HepG2 (cell line): ENCODE data around the gene PRSS12. TPM values are rescaled to one million over a fixed set of nuclear protein-coding genes. Genes with fewer than 3 reads are reported as not detected.

Experiments used
- ADNP ChIP-seq: sonication (generic); formaldehyde crosslinking; IDR thresholded peaks from 2 replicates; pipeline ENCODE4 v1.4.0; 2020; ENCODE audit warnings: missing genetic modification reagents
- CREBL2 ChIP-seq: sonication (generic); formaldehyde crosslinking; IDR thresholded peaks from 2 replicates; pipeline ENCODE4 v1.8.1; 2023; ENCODE audit warnings: missing genetic modification reagents, mild to moderate bottlenecking, borderline replicate concordance
- FLYWCH1 ChIP-seq: sonication (generic); formaldehyde crosslinking; IDR thresholded peaks from 2 replicates; pipeline ENCODE4 v1.8.1; 2023; ENCODE audit warnings: mild to moderate bottlenecking, missing genetic modification reagents
- FOXJ3 ChIP-seq: sonication (generic); formaldehyde crosslinking; IDR thresholded peaks from 2 replicates; pipeline ENCODE4 v1.4.0; 2020; ENCODE audit warnings: missing genetic modification reagents, mild to moderate bottlenecking, borderline replicate concordance
- GATAD2A ChIP-seq: IDR thresholded peaks from 2 replicates; pipeline ENCODE4 v1.6.1; 2016
- KLF6 ChIP-seq: IDR thresholded peaks from 2 replicates; pipeline ENCODE4 v1.8.0; 2016; ENCODE audit warnings: missing biosample characterization, missing genetic modification reagents
- NFAT5 ChIP-seq: sonication (generic); formaldehyde crosslinking; IDR thresholded peaks from 2 replicates; pipeline ENCODE4 v1.4.0; 2020; ENCODE audit warnings: missing genetic modification reagents
- POGZ ChIP-seq: sonication (generic); formaldehyde crosslinking; IDR thresholded peaks from 2 replicates; pipeline ENCODE4 v1.4.0; 2020; ENCODE audit warnings: mild to moderate bottlenecking, missing genetic modification reagents
- RXRA ChIP-seq: sonication (generic); formaldehyde crosslinking; IDR thresholded peaks from 2 replicates; pipeline ENCODE4 v1.5.1; 2020; ENCODE audit warnings: missing genetic modification reagents
- SATB2 ChIP-seq: sonication (generic); formaldehyde crosslinking; IDR thresholded peaks from 2 replicates; pipeline ENCODE4 v1.5.0; 2020; ENCODE audit warnings: missing genetic modification reagents
- THAP11 ChIP-seq: IDR thresholded peaks from 2 replicates; pipeline ENCODE4 v1.6.1; 2016; ENCODE audit warnings: missing biosample characterization, missing genetic modification reagents
- ZMAT5 ChIP-seq: sonication (generic); formaldehyde crosslinking; IDR thresholded peaks from 2 replicates; pipeline ENCODE4 v1.5.0; 2020; ENCODE audit warnings: mild to moderate bottlenecking, low read depth, missing genetic modification reagents, borderline replicate concordance
- ZNF207 ChIP-seq: fragments of 450-650 bp; IDR thresholded peaks from 2 replicates; pipeline ENCODE4 v1.6.1; 2016; ENCODE audit warnings: antibody characterized with exemption, borderline replicate concordance
- ZNF562 ChIP-seq: sonication (generic); formaldehyde crosslinking; IDR thresholded peaks from 2 replicates; pipeline ENCODE4 v1.8.0; 2022; ENCODE audit warnings: missing genetic modification reagents, borderline replicate concordance
- ZNF563 ChIP-seq: sonication (generic); formaldehyde crosslinking; IDR thresholded peaks from 2 replicates; pipeline ENCODE4 v1.8.0; 2022; ENCODE audit warnings: mild to moderate bottlenecking, moderate library complexity, missing genetic modification reagents
- ZNF569 ChIP-seq: sonication (generic); formaldehyde crosslinking; IDR thresholded peaks from 2 replicates; pipeline ENCODE4 v1.5.0; 2020; ENCODE audit warnings: mild to moderate bottlenecking, missing genetic modification reagents, moderate library complexity, borderline replicate concordance
- ZNF615 ChIP-seq: sonication (generic); formaldehyde crosslinking; IDR thresholded peaks from 2 replicates; pipeline ENCODE4 v1.5.0; 2020; ENCODE audit warnings: mild to moderate bottlenecking, missing genetic modification reagents, borderline replicate concordance
- ZNF720 ChIP-seq: sonication (generic); formaldehyde crosslinking; IDR thresholded peaks from 2 replicates; pipeline ENCODE4 v1.4.0; 2020; ENCODE audit warnings: missing genetic modification reagents
- ZNF891 ChIP-seq: sonication (generic); formaldehyde crosslinking; IDR thresholded peaks from 2 replicates; pipeline ENCODE4 v1.5.0; 2020; ENCODE audit warnings: mild to moderate bottlenecking, missing genetic modification reagents
- polyA plus RNA-seq, 8 experiments: library from polyadenylated mRNA; depleted of rRNA in 3 of 8; stranded (reverse) in 7 of 8; unstranded in 1 of 8; fragments of >200 nt; fragmentation: Illumina TruSeq in 4 of 8; extraction: Trizol in 4 of 8; gene quantifications; 2 replicates each; pipeline versions ENCODE4 v1.2.1 to v1.2.3, GENCODE V29; 2011 to 2016; ENCODE audit warnings: low read depth in 4 of 8, missing spikeins in 1 of 8, mixed read lengths in 1 of 8; ENCODE audit not compliant: insufficient read depth in 1 of 8
- total RNA-seq, 5 experiments: library from RNA; depleted of rRNA; stranded (reverse); fragments of >200 nt; fragmentation: Illumina TruSeq; extraction: Trizol; gene quantifications; 2 replicates each; pipeline ENCODE4 v1.2.3, GENCODE V29; 2016; ENCODE audit warnings: low read depth in 1 of 5
- TF ChIP-seq, protein P1 (sequence below): sonication (generic); formaldehyde crosslinking; IDR thresholded peaks from 2 replicates; pipeline ENCODE4 v1.8.1; 2022; ENCODE audit warnings: low read depth, mild to moderate bottlenecking, missing genetic modification reagents
- TF ChIP-seq, protein P2 (sequence below): sonication (generic); formaldehyde crosslinking; IDR thresholded peaks from 2 replicates; pipeline ENCODE4 v1.5.0; 2020; ENCODE audit warnings: missing genetic modification reagents

The PRSS12 gene
- total and polyA plus RNA-seq, 2 of the 13 experiments (the other 11 are each of a cell fraction or from before 2014, with no cell fraction given): 0.02 TPM; not detected in 1

- TF ChIP-seq, protein P1, sequence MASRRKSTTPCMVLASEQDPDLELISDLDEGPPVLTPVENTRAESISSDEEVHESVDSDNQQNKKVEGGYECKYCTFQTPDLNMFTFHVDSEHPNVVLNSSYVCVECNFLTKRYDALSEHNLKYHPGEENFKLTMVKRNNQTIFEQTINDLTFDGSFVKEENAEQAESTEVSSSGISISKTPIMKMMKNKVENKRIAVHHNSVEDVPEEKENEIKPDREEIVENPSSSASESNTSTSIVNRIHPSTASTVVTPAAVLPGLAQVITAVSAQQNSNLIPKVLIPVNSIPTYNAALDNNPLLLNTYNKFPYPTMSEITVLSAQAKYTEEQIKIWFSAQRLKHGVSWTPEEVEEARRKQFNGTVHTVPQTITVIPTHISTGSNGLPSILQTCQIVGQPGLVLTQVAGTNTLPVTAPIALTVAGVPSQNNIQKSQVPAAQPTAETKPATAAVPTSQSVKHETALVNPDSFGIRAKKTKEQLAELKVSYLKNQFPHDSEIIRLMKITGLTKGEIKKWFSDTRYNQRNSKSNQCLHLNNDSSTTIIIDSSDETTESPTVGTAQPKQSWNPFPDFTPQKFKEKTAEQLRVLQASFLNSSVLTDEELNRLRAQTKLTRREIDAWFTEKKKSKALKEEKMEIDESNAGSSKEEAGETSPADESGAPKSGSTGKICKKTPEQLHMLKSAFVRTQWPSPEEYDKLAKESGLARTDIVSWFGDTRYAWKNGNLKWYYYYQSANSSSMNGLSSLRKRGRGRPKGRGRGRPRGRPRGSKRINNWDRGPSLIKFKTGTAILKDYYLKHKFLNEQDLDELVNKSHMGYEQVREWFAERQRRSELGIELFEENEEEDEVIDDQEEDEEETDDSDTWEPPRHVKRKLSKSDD (CRISPR knock-in tag): no peak
- TF ChIP-seq NFAT5 (no peak), ZNF562 (CRISPR knock-in tag) (no peak), GATAD2A (CRISPR knock-in tag) (peak; percentile 60; the same call in 1 of the 2 replicates), ZNF720 (CRISPR knock-in tag) (no peak), ZNF563 (CRISPR knock-in tag) (peak; percentile 55; the same call in 1 of the 2 replicates), FLYWCH1 (CRISPR knock-in tag) (no peak; the same call in 1 of the 2 replicates), KLF6 (CRISPR knock-in tag) (peak; percentile 90; the same call in 1 of the 2 replicates), ZNF569 (CRISPR knock-in tag) (no peak), RXRA (peak; percentile 72), ZNF615 (peak; percentile 37; the same call in 1 of the 2 replicates), ZNF891 (CRISPR knock-in tag) (peak; percentile 73; the same call in 1 of the 2 replicates), ZNF207 (no peak), ZMAT5 (CRISPR knock-in tag) (no peak), SATB2 (CRISPR knock-in tag) (peak; percentile 90), FOXJ3 (CRISPR knock-in tag) (peak; percentile 82; the same call in 1 of the 2 replicates), CREBL2 (CRISPR knock-in tag) (0 out of 2 replicates have a peak, but pooled peaks have one; percentile 9), ADNP (CRISPR knock-in tag) (no peak), POGZ (peak; percentile 77), THAP11 (CRISPR knock-in tag) (peak; percentile 88)
- TF ChIP-seq, protein P2, sequence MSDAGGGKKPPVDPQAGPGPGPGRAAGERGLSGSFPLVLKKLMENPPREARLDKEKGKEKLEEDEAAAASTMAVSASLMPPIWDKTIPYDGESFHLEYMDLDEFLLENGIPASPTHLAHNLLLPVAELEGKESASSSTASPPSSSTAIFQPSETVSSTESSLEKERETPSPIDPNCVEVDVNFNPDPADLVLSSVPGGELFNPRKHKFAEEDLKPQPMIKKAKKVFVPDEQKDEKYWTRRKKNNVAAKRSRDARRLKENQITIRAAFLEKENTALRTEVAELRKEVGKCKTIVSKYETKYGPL: peak; percentile 65
Measured at GRCh38 chr4:118278473-118279274, 74.1 kb downstream of the PRSS12 start (continued).
